ENCODE measurements around the gene ATP1A4.
"Not testable (repeated sequence)": the region's sequence is repeated elsewhere in the genome, so short reads cannot be mapped to it uniquely, and the experiment has no call there.

Gene ATP1A4

DNA sequence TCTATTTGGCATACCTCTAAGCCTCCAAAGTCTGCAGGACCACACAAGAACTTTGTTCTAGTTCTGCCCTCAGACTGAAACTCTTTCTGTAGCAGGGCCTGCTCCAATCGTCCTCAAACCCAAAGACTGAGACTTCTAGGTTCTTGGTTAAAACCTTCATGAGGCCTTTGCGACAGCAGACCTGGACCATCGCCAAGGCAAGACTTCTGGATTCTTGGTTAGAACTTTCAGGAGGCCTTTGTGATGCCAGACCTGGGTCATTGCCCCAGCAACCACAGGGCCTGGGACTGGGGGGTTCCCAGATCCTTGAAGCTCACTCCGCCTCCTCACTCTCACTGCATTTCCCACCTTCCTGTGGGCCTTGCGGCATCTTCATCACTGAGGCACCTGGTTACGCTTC is at the start of gene ATP1A4:
TSS of gene ATP1A4 (plus strand) at position 301 of the 400 bp plus-strand sequence. CDS start 438 bp downstream, outside the sequence.
- DNase-seq (ENCODE audit: low read depth): no peak

DNA sequence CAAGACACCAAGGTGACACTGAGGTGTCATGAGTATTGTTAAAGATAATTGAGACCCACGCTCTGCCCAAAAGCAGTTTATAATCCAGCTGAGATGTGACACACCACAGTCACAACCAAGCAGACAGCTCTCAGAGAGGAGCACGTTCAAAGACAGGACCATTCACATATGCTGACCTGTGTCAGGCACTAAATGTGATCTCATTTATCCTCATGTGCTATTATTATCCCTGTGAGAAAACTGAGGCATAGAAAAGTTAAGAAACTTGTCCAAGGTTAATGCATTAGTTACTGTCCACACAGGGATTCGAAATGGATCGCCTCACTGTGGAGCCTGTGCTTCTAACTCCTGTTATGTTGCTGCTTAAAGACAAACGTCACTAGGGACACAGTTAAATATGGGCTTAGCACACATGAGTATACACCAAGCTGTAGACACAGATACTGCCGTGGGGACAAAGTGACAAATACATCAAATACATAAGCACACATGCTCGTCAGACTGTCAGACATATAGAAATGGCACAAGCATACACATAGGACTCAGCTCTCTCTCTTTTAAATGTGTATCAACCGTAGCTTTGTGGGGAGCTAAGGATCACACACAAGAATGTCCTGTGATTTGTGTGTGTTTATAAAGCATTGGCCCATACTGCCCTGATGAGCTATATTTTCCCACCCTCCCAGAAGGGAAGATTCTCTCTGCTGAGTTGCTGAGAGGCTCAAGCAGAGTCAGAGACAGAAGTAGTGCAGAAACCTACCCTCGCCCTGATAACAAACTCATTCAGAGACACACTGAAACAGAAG is 49.5 kb upstream of the ATP1A4 start:
- no peak for DNase-seq (ENCODE audit: low read depth)

DNA sequence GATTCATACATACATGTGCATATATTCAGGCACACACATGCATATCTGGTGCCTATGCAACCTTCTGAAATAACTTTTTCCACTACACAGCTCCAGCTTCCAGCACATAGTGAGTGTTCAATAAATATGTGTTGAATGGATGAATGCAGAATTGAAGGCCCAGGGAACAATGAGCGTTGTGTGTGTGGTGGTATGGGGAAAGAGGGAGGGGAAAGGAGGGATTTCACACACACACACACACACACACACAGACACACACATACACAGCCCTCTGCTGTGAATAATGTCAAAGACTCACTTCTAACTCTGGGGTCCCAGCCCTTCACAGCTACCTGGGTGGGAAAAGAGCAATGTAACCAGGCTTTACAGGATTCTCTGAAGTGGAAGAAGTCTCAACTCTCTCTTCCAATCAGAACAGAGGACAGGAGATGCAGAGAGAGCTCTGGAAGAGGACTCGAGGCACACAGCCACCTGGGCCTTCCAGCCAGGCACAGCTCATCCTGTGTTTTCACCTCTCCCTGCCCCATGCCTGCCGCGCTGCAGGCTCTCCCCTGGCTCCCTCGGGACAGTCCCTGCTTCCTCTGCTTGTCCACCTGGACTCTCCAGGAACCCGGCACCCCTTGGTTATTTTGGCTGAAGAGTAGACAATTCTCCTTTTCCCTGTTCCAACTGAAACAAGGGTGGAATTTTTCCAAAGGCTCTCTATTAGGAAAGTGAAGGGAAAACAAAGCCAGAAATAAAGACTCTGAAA is 47.6 kb upstream of the ATP1A4 start:
- DNase-seq (ENCODE audit: low read depth): no peak

DNA sequence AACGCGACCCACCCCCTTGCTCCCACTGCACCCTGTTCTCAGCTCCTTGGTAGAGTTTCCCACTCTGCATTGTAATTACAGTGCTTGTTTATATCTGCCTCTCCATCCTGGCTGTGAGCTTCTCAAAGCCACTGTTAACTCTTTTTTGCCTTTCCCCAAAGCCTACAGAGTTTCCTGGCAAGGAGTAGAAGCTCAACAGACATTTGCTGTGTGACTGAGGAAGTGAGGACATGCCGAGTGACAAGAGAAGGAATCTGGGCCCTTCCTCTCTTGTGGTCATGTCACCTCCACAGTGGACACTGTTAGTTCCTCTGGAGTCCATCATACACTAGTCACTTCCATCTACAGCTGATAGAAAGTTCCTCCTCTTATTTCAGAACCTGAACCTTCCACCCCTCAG is 46.9 kb upstream of the ATP1A4 start:
- no peak for DNase-seq (ENCODE audit: low read depth)

DNA sequence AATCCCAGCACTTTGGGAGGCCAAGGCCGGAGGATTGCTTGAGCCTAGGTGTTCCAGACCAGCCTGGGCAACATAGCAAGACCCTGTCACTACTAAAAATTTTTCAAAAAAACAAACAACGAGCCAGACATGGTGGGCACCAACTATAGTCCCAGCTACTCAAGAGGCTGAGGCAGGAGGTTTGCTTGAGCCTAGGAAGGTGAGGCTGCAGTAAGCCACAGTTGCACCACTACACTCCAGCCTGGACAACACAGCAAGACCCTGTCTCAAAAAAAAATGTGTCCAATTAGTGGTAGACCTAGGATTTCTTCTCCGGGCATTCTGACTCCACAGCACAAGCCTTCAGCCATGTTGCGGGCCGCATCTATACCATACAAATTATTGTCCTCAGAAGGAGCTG is 46.2 kb upstream of the ATP1A4 start:
- no peak for DNase-seq (ENCODE audit: low read depth)

DNA sequence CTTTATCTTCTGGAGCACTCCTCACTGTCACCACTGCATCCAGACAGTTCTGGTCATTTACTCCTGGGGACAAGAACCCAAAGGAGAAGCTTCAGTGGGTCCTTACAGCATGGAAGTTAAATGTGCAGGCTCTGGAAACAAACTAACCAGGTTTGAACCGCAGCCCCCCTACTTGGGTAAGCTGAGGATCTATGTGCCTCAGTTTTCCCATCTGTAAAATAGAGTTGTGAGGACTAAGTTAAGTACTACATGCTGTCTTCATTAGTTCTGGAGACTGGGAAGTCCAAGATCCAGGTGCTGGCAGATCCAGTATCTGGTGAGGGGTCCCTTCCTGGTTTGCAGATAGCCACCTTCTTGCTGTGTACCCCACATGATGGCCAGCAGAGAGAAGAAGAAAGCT is 43.9 kb upstream of the ATP1A4 start:
- no peak for DNase-seq (ENCODE audit: low read depth)

DNA sequence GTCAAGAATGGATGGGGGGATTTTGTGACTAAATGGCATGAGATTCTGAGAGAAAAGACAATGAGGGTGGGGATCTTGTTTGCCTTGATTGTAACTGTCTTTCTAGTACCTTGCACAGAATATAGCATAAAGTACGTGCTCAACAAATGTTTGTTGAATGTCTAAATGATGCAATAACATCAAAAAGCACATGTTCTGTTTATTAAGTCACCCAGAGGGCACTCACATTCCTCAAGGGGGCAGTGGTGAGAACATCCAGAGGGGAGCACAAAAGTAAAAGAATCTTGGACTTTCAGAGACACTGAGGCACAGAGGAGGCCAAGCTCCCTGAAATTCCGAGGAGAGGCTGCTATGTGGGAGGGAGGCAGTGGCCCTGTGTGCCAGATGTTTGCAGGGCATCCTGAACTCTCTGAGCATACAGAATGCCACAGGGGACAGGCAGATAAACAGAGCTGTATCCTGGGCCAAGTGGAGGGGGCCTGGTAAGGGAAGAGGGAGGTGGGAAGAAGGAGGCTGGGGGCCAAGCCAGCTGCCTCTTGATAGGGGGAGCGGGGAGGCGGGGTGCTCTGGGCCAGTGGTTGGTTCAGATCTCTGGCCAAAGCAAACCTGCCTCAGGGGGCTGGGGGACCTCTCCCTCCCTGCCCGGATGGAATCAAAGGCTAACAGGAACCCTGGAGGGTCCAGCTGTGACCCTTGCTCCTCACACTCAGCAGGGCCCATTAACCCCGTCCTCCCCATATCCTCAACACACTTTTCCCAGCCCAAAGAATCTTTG is 42.3 kb upstream of the ATP1A4 start:
- DNase-seq (ENCODE audit: low read depth): no peak

DNA sequence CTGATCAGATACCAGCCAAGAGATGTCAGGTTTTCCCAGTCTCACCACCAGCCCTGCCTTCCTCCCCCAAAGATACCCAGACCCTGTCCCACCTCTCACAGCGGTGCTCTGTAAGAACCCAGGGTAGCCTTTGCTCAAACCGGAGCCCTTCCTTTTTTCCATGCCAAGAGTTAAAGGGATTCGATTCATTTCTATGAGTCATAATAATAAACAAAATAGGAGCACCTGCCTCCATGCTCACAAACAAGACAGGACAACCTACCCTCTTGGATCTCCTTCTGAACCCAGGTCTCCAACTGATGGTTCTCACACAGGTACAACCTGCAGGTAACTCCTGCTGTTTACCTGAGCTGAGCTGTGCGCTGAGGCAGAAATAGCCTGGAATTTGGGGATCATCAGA is 41.7 kb upstream of the ATP1A4 start:
- DNase-seq (ENCODE audit: low read depth): no peak

DNA sequence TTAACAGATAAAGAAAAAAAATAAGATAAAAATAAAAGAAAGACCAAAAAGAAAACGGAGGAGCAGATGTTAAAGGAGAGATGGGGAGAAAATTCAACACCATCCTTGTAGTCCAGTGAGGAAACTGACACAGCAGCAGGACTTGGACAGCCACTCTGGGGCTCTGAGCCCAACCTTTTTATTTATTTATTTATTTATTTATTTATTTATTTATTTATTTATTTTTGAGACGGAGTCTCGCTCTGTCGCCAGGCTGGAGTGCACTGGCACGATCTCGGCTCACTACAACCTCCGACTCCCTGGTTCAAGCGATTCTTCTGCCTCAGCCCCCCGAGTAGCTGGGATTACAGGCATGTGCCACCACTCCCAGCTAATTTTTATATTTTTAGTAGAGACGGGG is 39.9 kb upstream of the ATP1A4 start:
- DNase-seq (ENCODE audit: low read depth): not testable (repeated sequence)

DNA sequence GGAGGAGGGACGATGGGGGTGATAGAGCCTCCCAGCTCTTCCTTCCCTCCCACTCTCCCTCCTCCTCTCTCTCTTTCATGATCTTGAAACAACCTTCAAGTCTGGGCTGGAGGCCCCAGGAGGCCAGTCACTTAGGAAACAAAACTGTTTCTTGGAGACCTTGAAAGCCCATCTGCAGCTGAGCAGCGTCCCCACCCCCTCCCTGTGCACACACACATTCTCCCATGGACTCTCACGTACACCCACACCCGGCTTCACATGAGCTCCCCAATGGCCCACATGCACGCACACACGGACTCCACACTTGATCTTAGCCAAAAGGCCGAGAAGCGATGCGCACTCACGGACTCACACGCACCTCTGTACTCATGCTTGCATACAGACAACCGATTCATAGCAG is 39.0 kb upstream of the ATP1A4 start:
- no peak for DNase-seq (ENCODE audit: low read depth)

DNA sequence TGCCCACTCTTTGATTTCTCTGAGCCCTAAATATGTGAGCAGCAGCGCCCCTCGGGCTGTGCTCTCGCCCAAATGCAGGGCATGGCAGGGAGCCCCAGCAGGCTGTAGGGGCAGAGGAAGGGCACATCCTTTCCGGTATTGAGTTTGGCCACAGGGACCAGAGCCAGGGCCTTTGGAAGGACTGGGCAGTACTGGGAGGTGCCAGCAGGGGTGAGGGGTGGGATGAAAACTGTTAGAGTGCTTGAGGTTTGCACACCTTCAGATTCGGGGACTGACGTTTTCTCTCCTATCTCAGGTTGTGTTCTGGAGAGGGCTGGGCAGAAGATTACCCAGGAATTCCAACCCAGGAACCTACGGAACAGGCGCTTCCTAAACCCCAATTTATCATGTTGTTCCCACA is 38.0 kb upstream of the ATP1A4 start:
- no peak for DNase-seq (ENCODE audit: low read depth)

DNA sequence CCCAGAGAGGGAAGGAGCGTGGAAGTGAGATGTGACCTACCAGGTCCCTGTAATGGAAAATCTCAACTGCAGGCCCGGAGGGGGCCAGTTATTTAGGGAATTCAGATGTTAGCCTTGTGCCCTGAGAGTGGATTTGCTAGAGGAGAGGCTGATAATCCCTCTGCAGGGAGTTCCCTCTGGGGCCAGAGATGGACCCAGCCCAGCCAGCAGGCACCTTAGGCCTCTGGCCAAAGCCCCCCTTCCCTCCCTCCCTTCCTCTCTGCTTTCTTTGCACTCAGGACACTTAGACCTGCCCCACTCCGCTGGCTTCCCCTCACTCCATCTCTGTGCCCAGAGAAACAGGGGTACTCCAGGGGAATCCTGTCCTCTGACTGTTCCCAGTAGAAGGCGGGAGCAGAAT is 37.3 kb upstream of the ATP1A4 start:
- no peak for DNase-seq (ENCODE audit: low read depth)

DNA sequence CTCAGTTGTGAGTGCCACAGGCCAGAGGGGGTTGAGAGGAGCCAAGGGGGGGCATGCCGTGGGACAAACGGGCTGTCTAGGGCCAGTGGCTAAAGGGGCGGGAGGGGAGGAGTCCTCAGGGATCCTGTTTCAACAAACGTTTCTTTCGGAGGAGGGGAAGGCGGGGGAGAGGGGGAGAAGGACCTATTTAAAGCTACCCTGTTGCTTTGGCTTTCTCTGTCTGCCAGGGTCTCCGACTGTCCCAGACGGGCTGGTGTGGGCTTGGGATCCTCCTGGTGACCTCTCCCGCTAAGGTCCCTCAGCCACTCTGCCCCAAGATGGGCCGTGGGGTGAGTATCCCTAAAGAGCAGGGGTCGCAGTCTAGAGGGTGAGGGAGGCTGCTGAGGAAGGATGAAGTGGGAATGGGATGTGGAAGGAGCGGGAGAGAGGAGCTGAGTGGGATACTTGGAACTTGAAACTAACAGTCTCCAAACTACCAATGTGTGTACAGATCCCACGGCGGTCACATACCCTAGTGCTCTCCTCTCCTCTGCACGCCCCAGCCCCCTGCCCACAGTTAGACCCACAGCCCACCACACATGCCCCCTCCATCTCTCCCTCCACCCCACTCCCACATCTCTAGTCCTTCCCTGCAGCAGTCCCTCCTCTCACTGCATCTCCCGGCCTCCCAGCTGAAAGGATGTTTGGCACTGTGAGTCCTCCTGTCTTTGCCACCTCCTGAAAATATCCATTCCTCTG is 35.7 kb upstream of the ATP1A4 start, which contains the start of gene ATP1A2:
TSS of gene ATP1A2 (plus strand) at position 215 of the 738 bp plus-strand sequence. CDS start at position 318, 103 bp downstream.
- no peak for DNase-seq (ENCODE audit: low read depth)

DNA sequence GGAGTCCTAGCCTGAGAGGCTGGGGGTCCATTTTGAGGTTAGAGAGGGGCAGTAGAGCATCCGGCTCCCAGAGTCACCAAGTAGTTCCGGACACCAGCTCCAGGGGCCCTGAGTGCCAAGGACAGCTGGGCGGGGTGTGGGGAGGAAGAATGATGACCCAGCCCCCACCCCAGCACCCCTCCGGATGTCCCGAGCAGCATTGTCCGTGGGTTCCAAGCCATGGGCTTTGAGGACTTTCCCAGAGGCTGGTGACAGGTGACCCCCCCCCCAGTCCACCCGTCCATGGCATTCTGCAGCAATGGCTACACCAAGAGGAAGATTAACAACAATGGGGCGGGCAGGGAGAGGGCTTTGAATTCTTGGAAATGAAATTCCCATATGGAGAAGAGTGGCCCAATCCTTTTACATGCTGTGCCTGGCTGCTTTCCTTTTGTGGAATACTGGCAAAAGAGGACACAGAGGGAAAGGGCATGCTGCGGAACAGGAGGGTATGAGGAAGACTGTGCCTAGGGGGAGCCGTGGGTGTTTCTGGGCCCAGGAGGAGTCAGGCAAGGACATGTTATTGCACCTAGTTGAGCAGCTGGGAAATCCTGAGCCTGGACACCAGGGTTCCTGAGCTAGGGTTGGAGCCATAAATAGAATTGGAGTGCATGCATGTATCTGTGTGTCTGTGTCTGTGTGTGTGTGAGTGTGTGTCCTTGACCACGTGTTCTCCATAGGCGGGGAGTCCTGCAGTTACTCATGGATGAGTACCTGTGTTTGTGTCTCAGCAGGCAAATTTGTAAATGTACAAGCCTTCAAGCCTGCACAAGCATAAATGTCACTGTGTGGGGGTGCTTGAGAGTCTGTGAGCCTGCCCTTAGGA is 34.9 kb upstream of the ATP1A4 start:
- no peak for DNase-seq (ENCODE audit: low read depth)

DNA sequence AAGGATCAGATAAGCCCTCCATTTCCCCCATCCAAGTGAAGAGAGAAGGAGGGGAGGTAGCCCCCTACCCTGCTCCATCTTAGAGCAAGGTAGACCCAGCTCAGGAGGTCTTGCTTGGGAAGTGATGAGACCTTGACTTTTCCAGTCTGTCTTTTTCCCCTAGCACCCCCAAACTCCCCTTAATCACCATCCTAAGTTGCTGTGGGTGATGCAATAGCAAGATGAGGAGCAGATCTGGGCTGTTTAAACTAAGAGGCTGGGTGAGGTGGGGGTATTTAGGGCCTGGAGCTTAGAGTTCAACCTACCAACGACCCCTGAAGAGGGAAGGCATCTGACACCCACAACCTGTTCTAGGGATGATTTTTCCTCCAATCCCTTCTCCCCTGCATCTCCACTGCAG is 34.1 kb upstream of the ATP1A4 start:
- DNase-seq (ENCODE audit: low read depth): no peak

DNA sequence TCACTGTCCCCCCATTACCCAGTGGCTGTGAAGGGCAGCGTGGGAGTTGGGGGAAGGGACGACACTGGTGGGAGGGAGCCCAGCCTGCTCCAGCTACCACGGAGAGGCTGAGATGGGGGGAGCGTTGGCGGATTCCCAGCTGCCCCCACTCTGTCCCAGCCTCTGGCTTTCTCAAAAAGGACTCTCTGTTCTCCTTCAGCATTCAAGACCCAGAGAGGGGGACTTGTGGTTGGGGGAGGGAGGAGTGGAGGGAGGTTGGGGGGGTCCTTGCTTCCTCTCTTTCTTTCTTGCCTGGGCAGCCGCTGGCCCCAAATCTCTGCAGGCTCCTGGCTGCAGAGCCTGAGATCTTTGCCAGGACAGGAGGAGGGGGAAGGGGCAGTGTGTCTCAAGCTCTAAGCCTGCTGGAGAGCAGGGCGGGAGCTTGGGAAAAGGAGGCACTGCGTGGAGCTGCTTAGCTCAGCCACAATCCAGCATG is 33.7 kb upstream of the ATP1A4 start:
- DNase-seq (ENCODE audit: low read depth): no peak

DNA sequence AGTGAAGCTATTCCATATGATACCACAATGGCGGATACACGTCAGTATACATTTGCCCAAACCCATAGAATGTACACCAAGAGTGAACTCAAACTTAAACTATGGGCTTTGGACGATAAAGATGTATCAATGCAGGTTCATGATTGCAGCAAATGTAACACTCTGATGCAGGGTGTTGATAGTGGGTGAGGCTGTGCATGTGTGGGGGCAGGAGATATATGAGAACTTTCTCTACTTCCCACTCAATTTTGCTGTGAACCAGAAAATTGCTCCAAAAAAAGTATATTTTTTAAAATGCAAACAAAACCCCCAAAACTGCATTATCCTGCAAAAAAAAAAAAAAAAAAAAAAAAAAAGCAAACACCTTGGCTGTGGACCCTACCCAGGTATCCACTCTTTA is 32.5 kb upstream of the ATP1A4 start:
- no peak for DNase-seq (ENCODE audit: low read depth)

DNA sequence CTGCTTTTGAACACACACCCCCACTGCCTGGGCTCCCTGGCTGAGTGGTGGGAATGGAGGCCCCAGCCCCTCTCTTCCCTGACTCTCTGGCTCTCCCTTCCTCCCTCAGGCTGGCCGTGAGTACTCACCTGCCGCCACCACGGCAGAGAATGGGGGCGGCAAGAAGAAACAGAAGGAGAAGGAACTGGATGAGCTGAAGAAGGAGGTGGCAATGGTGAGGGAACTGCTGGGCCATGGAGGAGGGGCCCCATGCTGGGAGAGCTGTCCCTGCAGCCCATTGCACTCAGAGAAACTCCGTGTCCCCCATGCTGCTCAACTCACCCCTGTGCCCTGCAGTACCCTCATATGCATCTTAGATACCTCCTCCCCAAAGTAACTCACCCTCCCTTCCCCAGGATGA is 30.6 kb upstream of the ATP1A4 start:
- DNase-seq (ENCODE audit: low read depth): no peak

DNA sequence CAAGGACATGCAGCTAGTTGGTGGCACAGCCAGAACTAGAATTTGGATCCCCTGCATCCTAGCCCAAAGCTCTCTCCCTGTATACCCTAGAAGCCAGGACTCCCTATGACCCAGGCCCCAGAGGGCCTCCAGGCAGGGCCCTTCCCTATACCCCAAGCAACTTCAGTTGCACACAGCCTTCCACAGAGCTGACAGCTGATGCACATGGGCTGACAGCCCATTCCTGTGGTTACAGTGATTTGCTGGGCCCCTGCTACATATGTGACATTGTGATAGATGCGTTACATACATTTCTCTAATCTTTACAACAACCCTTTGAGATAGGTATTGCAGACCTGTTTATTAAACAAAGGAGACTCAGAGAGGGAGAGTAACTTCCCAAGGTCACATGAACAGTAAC is 30.0 kb upstream of the ATP1A4 start:
- DNase-seq (ENCODE audit: low read depth): no peak

DNA sequence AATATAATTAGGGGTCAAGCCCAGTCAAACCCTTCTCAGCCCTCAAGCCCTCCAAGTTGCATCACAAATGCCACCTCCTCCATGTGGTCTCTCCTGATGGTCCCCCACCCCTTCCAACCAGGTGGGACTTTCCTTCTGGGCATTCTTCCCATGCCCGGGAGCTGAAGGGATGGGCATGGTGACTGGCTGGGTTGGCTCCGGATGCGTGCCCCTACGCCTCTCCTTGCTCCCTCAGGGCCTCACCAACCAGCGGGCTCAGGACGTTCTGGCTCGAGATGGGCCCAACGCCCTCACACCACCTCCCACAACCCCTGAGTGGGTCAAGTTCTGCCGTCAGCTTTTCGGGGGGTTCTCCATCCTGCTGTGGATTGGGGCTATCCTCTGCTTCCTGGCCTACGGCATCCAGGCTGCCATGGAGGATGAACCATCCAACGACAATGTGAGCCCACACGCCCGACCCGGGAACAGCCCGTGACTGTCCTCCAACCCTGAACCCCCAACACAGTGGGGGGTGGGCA is 28.4 kb upstream of the ATP1A4 start:
- DNase-seq (ENCODE audit: low read depth): no peak

DNA sequence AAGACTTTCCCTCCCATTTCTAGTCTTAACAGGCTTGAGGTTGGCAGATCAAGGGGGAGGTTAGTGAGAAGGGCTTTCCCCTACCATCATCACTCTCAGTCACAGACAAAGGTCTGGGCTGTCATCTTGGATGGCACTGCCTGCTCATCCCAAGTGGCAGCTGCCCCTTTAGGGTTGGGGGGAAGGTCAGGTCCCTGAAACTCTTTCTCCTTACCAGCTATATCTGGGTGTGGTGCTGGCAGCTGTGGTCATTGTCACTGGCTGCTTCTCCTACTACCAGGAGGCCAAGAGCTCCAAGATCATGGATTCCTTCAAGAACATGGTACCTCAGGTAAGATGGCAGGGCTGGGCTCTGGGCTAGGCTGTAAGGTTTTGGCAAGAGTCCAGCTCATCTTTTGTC is 27.7 kb upstream of the ATP1A4 start:
- DNase-seq (ENCODE audit: low read depth): no peak
